GM12891 (cell line): ENCODE measurements around the gene RBBP8NL. TPM values are rescaled to one million over a fixed set of nuclear protein-coding genes. Genes with fewer than 3 reads are reported as not detected.

Experiments used
- DNase-seq: peaks from one replicate; pipeline ENCODE4 v3.0.0; 2011; ENCODE audit warnings: low spot score; ENCODE audit not compliant: insufficient read length
- FAIRE-seq: peaks from 2 replicates; lab custom pipeline; 2011; peaks lifted over from hg19 to GRCh38; lab: Jason Lieb, UNC
- PAX5 ChIP-seq: IDR thresholded peaks from 2 replicates; pipeline ENCODE4 v1.6.1; 2011; ENCODE audit warnings: low read length, moderate library complexity, mild to moderate bottlenecking; ENCODE audit not compliant: insufficient read depth, severe bottlenecking
- POLR2A ChIP-seq: IDR thresholded peaks from 2 replicates; pipeline ENCODE4 v1.6.1; 2011; ENCODE audit warnings: low read depth, low read length, control low read depth
- POLR2AphosphoS5 ChIP-seq: IDR thresholded peaks from 2 replicates; pipeline ENCODE4 v1.6.1; 2011; ENCODE audit warnings: low read depth, low read length, control low read depth
- POU2F2 ChIP-seq: IDR thresholded peaks from 2 replicates; pipeline ENCODE4 v1.6.1; 2011; ENCODE audit warnings: low read depth, mild to moderate bottlenecking, control low read depth, low read length, moderate library complexity
- SPI1 ChIP-seq: IDR thresholded peaks from 2 replicates; pipeline ENCODE4 v1.6.1; 2011; ENCODE audit warnings: low read depth, low read length, control low read depth
- TAF1 ChIP-seq: IDR thresholded peaks from 2 replicates; pipeline ENCODE4 v1.6.1; 2011; ENCODE audit warnings: low read depth, low read length, control low read depth
- polyA plus RNA-seq: library from polyadenylated mRNA; unstranded; fragments of >200 nt; gene quantifications from one replicate; pipeline ENCODE4 v1.2.1, GENCODE V29; 2012; ENCODE audit warnings: low read depth, missing spikeins, inconsistent platforms; ENCODE audit not compliant: missing spikeins

Gene RBBP8NL, protein sequence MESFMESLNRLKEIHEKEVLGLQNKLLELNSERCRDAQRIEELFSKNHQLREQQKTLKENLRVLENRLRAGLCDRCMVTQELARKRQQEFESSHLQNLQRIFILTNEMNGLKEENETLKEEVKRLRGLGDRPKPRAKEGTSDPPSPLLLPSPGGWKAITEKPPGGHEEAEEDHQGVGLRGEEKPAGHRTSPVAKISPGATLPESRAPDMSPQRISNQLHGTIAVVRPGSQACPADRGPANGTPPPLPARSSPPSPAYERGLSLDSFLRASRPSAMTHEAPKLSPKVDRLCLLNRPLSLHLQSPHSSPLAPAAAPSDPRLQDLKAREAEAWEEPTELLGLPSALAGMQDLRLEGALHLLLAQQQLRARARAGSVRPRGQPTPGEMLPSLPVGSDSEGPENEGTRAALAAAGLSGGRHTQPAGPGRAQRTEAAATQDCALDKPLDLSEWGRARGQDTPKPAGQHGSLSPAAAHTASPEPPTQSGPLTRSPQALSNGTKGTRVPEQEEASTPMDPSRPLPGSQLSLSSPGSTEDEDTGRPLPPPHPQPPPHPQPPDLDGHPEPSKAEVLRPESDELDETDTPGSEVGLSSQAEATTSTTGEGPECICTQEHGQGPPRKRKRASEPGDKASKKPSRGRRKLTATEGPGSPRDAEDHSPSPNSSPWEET
- polyA plus RNA-seq: not detected

DNA sequence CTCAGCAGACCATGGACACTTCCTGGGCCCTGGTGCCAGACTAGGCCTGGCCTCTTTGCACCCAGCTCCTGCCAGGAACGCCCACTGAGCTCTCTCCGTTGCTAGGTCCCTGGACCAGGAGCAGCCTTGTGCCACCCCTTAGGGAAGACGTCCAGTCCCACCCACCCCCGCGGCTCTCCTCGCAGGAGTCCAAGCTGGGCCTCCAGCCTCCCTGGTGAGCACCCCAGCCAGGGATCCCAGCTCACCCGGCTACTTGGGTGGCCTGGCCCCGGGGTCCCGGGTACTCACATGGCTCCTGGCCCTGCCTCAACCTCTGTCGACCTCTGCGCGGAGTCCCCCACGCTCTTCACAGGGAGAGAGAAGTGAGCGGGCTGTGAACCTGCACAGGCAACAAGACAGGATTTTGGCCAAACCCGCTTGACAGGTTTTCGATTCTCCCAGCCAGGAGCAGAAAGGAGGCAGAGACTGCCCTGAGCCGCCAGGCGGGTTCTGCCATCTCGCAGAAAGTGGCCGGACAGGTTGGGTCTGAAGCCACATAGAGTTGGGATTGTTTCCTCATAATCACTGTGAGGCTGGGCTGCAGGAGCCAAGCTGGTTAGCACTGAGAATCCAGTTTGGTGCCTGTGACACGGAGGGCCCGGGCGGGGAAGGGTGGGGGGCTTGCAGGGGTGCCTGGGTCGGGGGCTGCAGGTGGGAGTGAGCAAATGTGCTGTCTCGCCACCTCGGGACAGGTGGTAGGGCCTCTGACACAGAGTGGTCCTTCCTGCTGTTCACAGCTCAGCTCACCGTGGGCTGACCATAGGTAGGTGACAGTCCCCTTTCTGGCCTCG, at the start of gene RBBP8NL:
Gene RBBP8NL, minus strand, starts transcription at position 368 of the 830 bp plus-strand sequence. CDS start 7,892 bp downstream, outside the sequence.
- no peak for DNase-seq
- no peak for FAIRE-seq
- TF ChIP-seq POLR2A (no peak), SPI1 (no peak), POU2F2 (no peak), POLR2AphosphoS5 (no peak), TAF1 (no peak), PAX5 (no peak)

DNA sequence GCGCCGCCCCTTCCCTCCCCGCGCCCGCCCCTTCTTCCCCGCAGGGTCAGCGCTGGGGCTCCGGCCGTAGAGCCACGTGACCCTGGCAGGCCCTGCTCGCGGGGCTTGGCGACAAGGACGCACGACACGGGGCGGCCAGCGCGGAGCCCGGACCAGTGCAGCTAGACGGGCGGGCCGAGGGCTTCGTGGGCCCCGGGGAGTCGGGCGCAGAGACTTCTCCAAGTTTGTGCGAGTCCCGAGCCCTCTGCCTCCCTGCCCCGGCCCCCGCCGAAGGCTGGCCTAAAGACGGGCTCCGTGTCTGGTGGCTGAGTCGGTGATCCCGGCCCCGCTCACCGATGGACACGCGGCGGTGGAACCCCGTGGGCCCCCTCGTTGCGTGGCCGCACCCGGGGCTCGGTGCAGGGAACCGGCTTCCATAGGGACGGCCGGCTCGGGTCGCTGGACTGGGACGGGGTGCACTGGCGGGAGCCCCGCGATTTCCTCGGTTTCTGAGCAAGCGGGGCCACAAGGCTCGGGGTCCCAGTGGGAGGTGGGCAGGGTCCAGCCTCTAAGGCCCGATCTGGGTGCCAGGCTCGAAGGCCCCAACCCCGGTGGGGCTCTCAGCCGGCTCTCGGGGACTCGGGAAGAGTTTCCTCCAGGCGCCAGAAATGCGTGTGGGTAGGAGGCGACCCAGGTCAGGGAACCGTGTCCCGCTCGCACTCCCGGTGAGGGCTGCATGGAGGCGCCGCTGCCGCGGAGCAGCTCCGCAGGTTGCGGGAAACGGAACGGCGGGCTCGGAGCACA, 48.9 kb upstream of the RBBP8NL start:
- FAIRE-seq (no peak), DNase-seq (no peak)
- TF ChIP-seq POLR2AphosphoS5: no peak
- TF ChIP-seq SPI1: no peak
- TF ChIP-seq TAF1: no peak
- TF ChIP-seq PAX5: no peak
- TF ChIP-seq POU2F2: no peak
- no peak for TF ChIP-seq POLR2A

DNA sequence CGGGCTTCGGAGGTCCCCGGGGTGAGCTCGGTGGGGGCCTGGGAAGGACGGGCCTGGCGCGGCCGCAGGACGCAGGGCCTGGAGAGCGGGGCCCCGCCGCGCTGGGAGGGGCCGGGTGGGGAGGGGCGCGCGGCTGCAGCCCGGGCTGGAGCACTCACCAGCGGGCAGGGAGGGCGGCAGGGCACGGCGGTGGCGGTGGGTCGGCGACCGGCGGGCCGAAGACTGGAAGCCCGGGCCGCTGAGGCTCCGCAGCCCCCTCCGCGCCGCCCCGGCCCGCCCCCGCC, 48.4 kb upstream of the RBBP8NL start, which contains the start of gene GATA5:
Gene GATA5, minus strand, starts transcription at position 224 of the 284 bp plus-strand sequence. CDS start 474 bp downstream, outside the sequence.
- TF ChIP-seq POU2F2 (no peak), PAX5 (no peak), POLR2AphosphoS5 (no peak), POLR2A (no peak), TAF1 (no peak), SPI1 (no peak)
- FAIRE-seq: no peak
- DNase-seq: no peak

DNA sequence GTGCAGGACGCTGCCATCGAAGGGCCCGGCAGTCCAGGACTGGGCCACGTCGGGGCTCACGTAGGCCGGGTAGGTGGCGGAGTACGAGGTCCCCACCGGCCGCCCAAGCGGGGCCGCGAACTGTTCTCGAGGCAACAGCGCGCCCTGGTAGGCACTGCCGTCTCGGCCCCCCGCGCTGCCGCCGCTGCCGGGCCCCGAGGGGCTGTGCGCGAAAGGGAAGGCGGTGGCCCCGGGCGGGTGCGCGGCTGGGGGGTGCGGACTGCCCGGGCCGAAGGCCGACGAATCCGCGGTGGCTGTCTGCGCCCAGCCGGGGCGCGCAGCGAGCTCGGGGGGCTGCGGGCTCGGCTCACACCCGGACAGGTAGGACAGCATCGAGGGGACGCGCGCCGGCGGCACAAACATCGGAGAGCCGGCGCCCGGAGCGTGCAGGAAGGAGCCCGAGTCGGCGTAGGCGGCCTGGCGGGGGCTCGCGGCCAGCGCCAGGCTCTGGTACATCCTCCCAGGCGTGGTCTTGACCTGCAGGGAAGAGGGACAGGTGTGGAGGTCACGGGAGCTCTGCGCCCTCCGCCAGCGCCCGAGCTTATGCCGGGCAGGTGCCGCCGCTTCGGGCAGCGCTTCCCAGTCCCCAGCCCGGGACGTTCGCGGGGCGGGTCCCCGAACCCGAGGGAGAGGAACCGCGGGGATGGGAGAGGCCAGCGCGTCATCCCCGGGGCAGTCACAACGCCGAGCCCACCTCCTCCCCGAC, 47.9 kb upstream of the RBBP8NL start:
- TF ChIP-seq PAX5: no peak
- DNase-seq (no peak), FAIRE-seq (no peak)

DNA sequence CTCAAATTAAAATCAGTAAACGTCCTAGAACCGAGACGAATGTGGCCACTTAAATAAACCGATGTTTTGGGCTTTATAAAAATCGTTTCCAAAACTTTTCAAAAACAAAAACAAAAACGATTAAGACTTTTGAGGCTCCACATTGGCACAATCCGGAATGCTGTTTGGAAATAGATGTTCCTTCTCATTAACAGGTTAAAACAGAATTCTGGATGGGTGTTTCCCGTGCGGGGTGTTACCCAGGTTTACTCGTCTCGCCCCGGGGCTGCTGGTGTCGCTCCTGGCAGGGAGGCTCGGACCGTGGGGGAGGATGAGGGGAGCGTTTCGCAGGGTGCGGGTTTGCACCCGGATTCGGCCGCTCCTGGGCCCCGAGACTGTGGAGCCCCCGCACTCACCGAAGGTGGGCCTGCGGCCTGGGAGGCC, 47.3 kb upstream of the RBBP8NL start:
- no peak for FAIRE-seq
- TF ChIP-seq POU2F2 (no peak), TAF1 (no peak), PAX5 (no peak), POLR2A (no peak), POLR2AphosphoS5 (no peak), SPI1 (no peak)
- no peak for DNase-seq

DNA sequence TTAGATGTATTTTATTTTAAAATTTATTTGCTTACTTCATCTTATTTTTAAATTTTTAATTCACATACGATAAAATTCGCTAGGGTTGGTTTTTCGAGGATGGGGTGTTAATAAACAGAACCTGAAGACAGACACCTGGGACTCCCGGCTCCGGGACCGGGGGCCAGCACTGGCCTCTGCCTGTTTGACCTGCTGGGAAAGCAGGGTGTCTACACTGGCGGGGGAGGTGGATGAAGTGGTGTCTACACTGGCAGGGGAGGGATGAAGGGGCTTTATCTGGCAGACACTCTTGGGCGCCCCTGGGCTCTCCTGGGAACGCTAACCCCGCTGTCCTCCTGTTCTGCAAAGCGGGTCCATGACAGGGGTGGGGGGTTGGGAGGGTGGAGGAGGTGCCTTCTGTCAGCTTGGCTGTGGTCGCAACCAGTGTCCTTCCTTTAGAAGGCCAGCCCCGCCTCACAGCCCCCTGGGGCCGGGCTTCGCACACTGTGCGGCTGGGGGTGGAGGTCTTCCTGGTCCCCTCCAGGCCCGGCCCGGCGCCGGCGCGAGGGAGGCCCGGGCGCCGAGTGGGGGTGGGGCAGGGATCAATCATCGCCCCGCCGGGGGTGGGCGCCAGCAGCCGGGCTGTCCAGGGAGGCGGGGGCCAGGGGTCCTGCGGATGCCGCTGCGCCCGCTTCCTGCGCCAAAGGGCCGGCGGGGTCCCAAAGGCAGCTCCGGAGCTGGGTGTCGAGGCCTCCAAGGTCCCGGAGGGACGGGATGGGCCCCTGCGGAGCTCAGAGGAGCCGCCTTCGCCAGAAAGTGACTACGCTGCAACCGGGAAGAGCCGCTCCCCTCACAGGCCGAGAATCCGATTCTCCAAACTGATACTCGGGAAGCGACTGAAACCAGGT, 46.6 kb upstream of the RBBP8NL start:
- no peak for TF ChIP-seq SPI1
- TF ChIP-seq TAF1: no peak
- no peak for TF ChIP-seq POU2F2
- no peak for TF ChIP-seq POLR2A
- no peak for TF ChIP-seq POLR2AphosphoS5
- no peak for TF ChIP-seq PAX5
- DNase-seq (no peak), FAIRE-seq (no peak)

DNA sequence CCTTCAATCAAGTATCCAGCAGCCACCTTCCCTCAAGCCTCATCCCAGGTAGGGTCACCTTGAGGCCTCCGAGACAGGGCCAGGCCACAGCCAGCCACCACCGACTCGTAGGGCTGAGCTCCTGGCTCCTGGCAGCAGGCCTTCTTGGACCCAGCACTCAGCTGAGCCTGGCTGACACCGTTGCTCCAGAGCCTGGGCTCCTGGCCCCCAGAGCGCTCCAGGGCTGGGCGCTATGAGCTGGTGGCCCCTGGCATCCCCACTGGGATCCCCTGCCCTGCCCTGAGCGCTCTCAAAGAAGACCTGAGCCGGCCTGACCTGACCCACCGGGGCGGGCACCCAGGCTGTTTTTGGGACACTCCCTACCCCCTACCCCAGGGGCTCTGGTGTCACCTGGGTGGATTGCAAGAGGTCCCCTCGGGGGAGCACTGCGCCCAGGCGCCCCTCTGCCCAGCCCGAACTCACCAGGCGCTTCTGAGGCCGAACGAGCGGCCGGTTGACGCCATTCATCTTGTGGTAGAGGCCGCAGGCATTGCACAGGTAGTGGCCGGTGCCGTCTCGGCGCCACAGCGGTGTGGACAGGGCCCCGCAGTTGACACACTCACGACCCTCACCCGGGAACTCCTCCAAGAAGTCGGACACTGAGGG, 45.7 kb upstream of the RBBP8NL start:
- FAIRE-seq (no peak), DNase-seq (no peak)
- TF ChIP-seq POLR2A: no peak
- TF ChIP-seq PAX5: no peak
- no peak for TF ChIP-seq POLR2AphosphoS5
- TF ChIP-seq TAF1: no peak
- TF ChIP-seq POU2F2: no peak
- no peak for TF ChIP-seq SPI1
